H9 (cell line): ENCODE measurements around the gene DOK6. TPM values are rescaled to one million over a fixed set of nuclear protein-coding genes. Genes with fewer than 3 reads are reported as not detected.

ENCODE experiments used
- DNase-seq: peaks from one replicate; pipeline ENCODE4 v3.0.0-alpha.2; 2017
- H2AFZ ChIP-seq: one replicate; pipeline ENCODE4 v1.6.1; 2013; ENCODE audit warnings: mild to moderate bottlenecking, low read length, control low read depth, moderate library complexity
- H2AK5ac ChIP-seq: 2 replicates; pipeline ENCODE4 v1.6.1; 2013; ENCODE audit warnings: low read length, control low read depth, mixed read lengths; ENCODE audit not compliant: insufficient read length
- H2BK120ac ChIP-seq: one replicate; pipeline ENCODE4 v1.6.1; 2013; ENCODE audit warnings: low read depth, mild to moderate bottlenecking, low read length, control low read depth, inconsistent platforms; ENCODE audit not compliant: poor library complexity, severe bottlenecking
- H2BK12ac ChIP-seq: 2 replicates; pipeline ENCODE4 v1.6.1; 2013; ENCODE audit warnings: low read length, control low read depth, mixed read lengths, low read depth; ENCODE audit not compliant: insufficient read length
- H2BK15ac ChIP-seq: 2 replicates; pipeline ENCODE4 v1.6.1; 2013; ENCODE audit warnings: low read depth, low read length, control low read depth
- H2BK20ac ChIP-seq: one replicate; pipeline ENCODE4 v1.6.1; 2013; ENCODE audit warnings: low read depth, mild to moderate bottlenecking, low read length, control low read depth, inconsistent platforms; ENCODE audit not compliant: poor library complexity, severe bottlenecking
- H2BK5ac ChIP-seq: 2 replicates; pipeline ENCODE4 v1.6.1; 2013; ENCODE audit warnings: low read length, control low read depth, mixed read lengths; ENCODE audit not compliant: insufficient read length
- H3K14ac ChIP-seq: 2 replicates; pipeline ENCODE4 v1.6.1; 2013; ENCODE audit warnings: low read length, control low read depth; ENCODE audit not compliant: insufficient read depth
- H3K18ac ChIP-seq: 2 replicates; pipeline ENCODE4 v1.6.1; 2013; ENCODE audit warnings: low read depth, mild to moderate bottlenecking, mixed read lengths, low read length, control low read depth; ENCODE audit not compliant: insufficient read length
- H3K23ac ChIP-seq: 2 replicates; pipeline ENCODE4 v1.6.1; 2013; ENCODE audit warnings: low read length, control low read depth, mixed read lengths, low read depth; ENCODE audit not compliant: insufficient read length
- H3K23me2 ChIP-seq: 2 replicates; pipeline ENCODE4 v1.6.1; 2013; ENCODE audit warnings: low read depth, mild to moderate bottlenecking, mixed read lengths, low read length, control low read depth; ENCODE audit not compliant: insufficient read length, poor library complexity, severe bottlenecking
- H3K27ac ChIP-seq: 2 replicates; pipeline ENCODE4 v1.5.1; 2013; ENCODE audit warnings: low read length, control low read depth, mixed read lengths, low read depth; ENCODE audit not compliant: insufficient read length
- H3K27me3 ChIP-seq: 2 replicates; pipeline ENCODE4 v1.6.1; 2013; ENCODE audit warnings: low read length, control low read depth, inconsistent platforms; ENCODE audit not compliant: insufficient read depth
- H3K4ac ChIP-seq: 2 replicates; pipeline ENCODE4 v1.6.1; 2013; ENCODE audit warnings: low read depth, mild to moderate bottlenecking, control low read depth, inconsistent platforms, low read length, moderate library complexity
- H3K4me1 ChIP-seq: 2 replicates; pipeline ENCODE4 v1.6.1; 2013; ENCODE audit warnings: low read length, control low read depth, inconsistent platforms; ENCODE audit not compliant: insufficient read depth
- H3K4me2 ChIP-seq: 2 replicates; pipeline ENCODE4 v1.6.1; 2013; ENCODE audit warnings: low read length, control low read depth, mixed read lengths; ENCODE audit not compliant: insufficient read length, insufficient read depth
- H3K56ac ChIP-seq: 2 replicates; pipeline ENCODE4 v1.6.1; 2013; ENCODE audit warnings: low read depth, mild to moderate bottlenecking, mixed read lengths, low read length, control low read depth; ENCODE audit not compliant: insufficient read length
- H3K79me1 ChIP-seq: 2 replicates; pipeline ENCODE4 v1.6.1; 2013; ENCODE audit warnings: low read depth, mild to moderate bottlenecking, moderate library complexity, low read length, control low read depth, inconsistent platforms; ENCODE audit not compliant: insufficient read depth, poor library complexity, severe bottlenecking
- H3K79me2 ChIP-seq: 2 replicates; pipeline ENCODE4 v1.6.1; 2013; ENCODE audit warnings: low read length, control low read depth, inconsistent platforms; ENCODE audit not compliant: insufficient read depth
- H3K9ac ChIP-seq: 2 replicates; pipeline ENCODE4 v1.6.1; 2013; ENCODE audit warnings: low read length, control low read depth, mixed read lengths; ENCODE audit not compliant: insufficient read length; ENCODE audit errors: extremely low read depth
- H3K9me3 ChIP-seq: one replicate; pipeline ENCODE4 v1.6.1; 2013; ENCODE audit warnings: low read depth, low read length, inconsistent platforms; ENCODE audit not compliant: control insufficient read depth
- H3T11ph ChIP-seq: one replicate; pipeline ENCODE4 v1.6.1; 2013; ENCODE audit warnings: mild to moderate bottlenecking, low read length, control low read depth, inconsistent platforms
- H4K20me1 ChIP-seq: one replicate; pipeline ENCODE4 v1.6.1; 2013; ENCODE audit not compliant: control insufficient read depth, insufficient read length, insufficient read depth
- H4K5ac ChIP-seq: 2 replicates; pipeline ENCODE4 v1.6.1; 2013; ENCODE audit warnings: low read depth, mild to moderate bottlenecking, mixed read lengths, low read length, control low read depth; ENCODE audit not compliant: insufficient read length
- H4K8ac ChIP-seq: replicated peaks from 2 replicates; pipeline ENCODE4 v1.6.1; 2013; ENCODE audit warnings: low read length, control low read depth, mixed read lengths, low read depth; ENCODE audit not compliant: insufficient read length
- H4K91ac ChIP-seq: 2 replicates; pipeline ENCODE4 v1.6.1; 2013; ENCODE audit warnings: low read depth, mild to moderate bottlenecking, moderate library complexity, mixed read lengths, low read length, control low read depth; ENCODE audit not compliant: insufficient read length
- H3K27ac Mint-ChIP-seq, 3 experiments: 2 replicates in 2 of 3; 3 replicates in 1 of 3; pipeline ENCODE4 v1.8.0; 2020 to 2021; ENCODE audit warnings: mixed read lengths in 3 of 3, mild to moderate bottlenecking in 1 of 3, moderate library complexity in 1 of 3
- H3K27me3 Mint-ChIP-seq: 2 replicates; pipeline ENCODE4 v1.8.0; 2021; ENCODE audit warnings: low read depth, mild to moderate bottlenecking, moderate library complexity, mixed read lengths
- H3K36me3 Mint-ChIP-seq, 3 experiments: 2 replicates in 2 of 3; 3 replicates in 1 of 3; pipeline ENCODE4 v1.8.0; 2020 to 2021; ENCODE audit warnings: low read depth in 3 of 3, mixed read lengths in 3 of 3; ENCODE audit not compliant: insufficient read depth in 1 of 3
- H3K4me1 Mint-ChIP-seq, 2 experiments: 2 replicates each; pipeline ENCODE4 v1.8.0; 2020; ENCODE audit warnings: mixed read lengths in 2 of 2
- H3K4me3 Mint-ChIP-seq, 2 experiments: 2 replicates in 1 of 2; 3 replicates in 1 of 2; pipeline ENCODE4 v1.8.0; 2020 to 2021; ENCODE audit warnings: mild to moderate bottlenecking in 2 of 2, mixed read lengths in 2 of 2, moderate library complexity in 1 of 2
- H3K9me3 Mint-ChIP-seq, 2 experiments: 2 replicates in 1 of 2; 3 replicates in 1 of 2; pipeline ENCODE4 v1.8.0; 2020; ENCODE audit warnings: mild to moderate bottlenecking in 2 of 2, mixed read lengths in 2 of 2, moderate library complexity in 1 of 2
- WGBS: extraction: QIAGEN DNeasy Blood & Tissue Kit; methylation state at CpG from one replicate; pipeline ENCODE4 v1.1.7; 2013; ENCODE audit warnings: missing lambda C conversion rate, low lambda C conversion rate, mixed read lengths; ENCODE audit not compliant: insufficient read length; ENCODE audit errors: extremely low coverage; 5-methylcytosine and 5-hydroxymethylcytosine counted together
- total RNA-seq: library from RNA; stranded (reverse); gene quantifications from 2 replicates; pipeline ENCODE4 v1.2.1, GENCODE V29; 2021
- TF ChIP-seq, protein P1 (sequence below): fragments of 200-600 bp; sonication (generic); conservative IDR thresholded peaks from 3 replicates; pipeline ENCODE4 v1.8.0; 2021; ENCODE audit warnings: antibody characterized with exemption, mild to moderate bottlenecking

DOK6 gene
- total RNA-seq, 1 experiment from 2014 or later, result 0.20 TPM

DNA sequence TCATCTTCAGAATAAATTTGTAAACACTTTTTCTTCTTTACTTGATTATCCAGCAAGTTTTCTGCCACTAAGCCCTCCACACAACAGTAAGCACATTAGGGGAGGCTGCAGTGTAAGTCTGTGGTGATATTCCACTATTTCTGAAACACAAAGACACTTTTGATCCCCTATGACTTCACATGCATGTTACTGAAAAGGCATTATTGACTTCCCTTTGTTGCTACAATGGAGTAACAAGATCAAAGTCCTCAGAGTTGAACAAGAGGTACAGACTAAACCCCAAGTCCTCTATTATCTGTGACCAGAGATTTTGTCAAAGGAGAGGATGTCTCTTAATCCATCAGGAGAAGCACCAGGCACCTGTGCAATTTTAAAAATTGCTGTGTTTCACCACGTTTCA is 389.1 kb downstream of the DOK6 start:
- Histone ChIP-seq H3K27ac (no peak overlapping the region), H2AFZ (no peak overlapping the region), H4K91ac (no peak overlapping the region), H3K23me2 (no peaks in the 10 kb centered on the region), H4K8ac (no peak overlapping the region), H3K79me2 (no peaks in the 10 kb centered on the region), H3K4ac (no peak overlapping the region), H3K18ac (no peak overlapping the region), H3K9ac (no peak overlapping the region), H3K27me3 (no peaks in the 10 kb centered on the region), H3K56ac (no peak overlapping the region), H4K20me1 (no peaks in the 10 kb centered on the region), H4K5ac (no peak overlapping the region), H3K4me2 (no peak overlapping the region), H3K4me1 (no peaks in the 10 kb centered on the region), H3K23ac (no peak overlapping the region), H2AK5ac (no peak overlapping the region), H2BK15ac (no peak overlapping the region), H2BK5ac (no peak overlapping the region), H3K14ac (no peak overlapping the region), H2BK120ac (no peak overlapping the region), H3T11ph (no peak overlapping the region), H2BK12ac (no peak overlapping the region), H3K79me1 (no peaks in the 10 kb centered on the region), H2BK20ac (no peak overlapping the region), H3K9me3 (no peaks in the 10 kb centered on the region)
- DNase-seq, result no peak
- H3K36me3 Mint-ChIP-seq, result no peaks in the 10 kb centered on the region
- H3K27ac Mint-ChIP-seq, result no peak overlapping the region
- TF ChIP-seq, protein P1, sequence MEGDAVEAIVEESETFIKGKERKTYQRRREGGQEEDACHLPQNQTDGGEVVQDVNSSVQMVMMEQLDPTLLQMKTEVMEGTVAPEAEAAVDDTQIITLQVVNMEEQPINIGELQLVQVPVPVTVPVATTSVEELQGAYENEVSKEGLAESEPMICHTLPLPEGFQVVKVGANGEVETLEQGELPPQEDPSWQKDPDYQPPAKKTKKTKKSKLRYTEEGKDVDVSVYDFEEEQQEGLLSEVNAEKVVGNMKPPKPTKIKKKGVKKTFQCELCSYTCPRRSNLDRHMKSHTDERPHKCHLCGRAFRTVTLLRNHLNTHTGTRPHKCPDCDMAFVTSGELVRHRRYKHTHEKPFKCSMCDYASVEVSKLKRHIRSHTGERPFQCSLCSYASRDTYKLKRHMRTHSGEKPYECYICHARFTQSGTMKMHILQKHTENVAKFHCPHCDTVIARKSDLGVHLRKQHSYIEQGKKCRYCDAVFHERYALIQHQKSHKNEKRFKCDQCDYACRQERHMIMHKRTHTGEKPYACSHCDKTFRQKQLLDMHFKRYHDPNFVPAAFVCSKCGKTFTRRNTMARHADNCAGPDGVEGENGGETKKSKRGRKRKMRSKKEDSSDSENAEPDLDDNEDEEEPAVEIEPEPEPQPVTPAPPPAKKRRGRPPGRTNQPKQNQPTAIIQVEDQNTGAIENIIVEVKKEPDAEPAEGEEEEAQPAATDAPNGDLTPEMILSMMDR, result no peak
- no peaks in the 10 kb centered on the region for H3K27me3 Mint-ChIP-seq
- no peaks in the 10 kb centered on the region for H3K9me3 Mint-ChIP-seq
- peaks cover 0 to 8% of the 10 kb centered on the region in 2 experiments; a peak in 2 of 4 replicates for H3K4me1 Mint-ChIP-seq
- WGBS, result no CpG with 5 or more reads among the region's 1 CpG
- H3K4me3 Mint-ChIP-seq, result no peak overlapping the region
